Purkinje cell (primary cell): ENCODE results near the gene GUK1. TPM values are rescaled to one million over a fixed set of nuclear protein-coding genes. Genes with fewer than 3 reads are reported as not detected.

Experiments
- polyA plus RNA-seq: library from polyadenylated mRNA; unstranded; fragments of >200 nt; fragmentation: Nextera tagmentation; gene quantifications from 2 replicates; pipeline ENCODE4 v1.2.1, GENCODE V29; 2014

Gene GUK1
- 37.5 and 49.9 TPM in 2 replicates for polyA plus RNA-seq

GRCh38 chr1:228139931-228140723, at the start of gene GUK1:
GUK1 (plus strand) TSS chr1:228140279; CDS start chr1:228140303, 24 bp downstream.

GRCh38 chr1:228102791-228103620, 37.1 kb upstream of the GUK1 start, which contains the start of gene C1orf35:
C1orf35 (minus strand) TSS chr1:228103325; CDS start chr1:228103227, 98 bp downstream.

GRCh38 chr1:228109073-228109961, 30.8 kb upstream of the GUK1 start, which contains the start of gene MRPL55:
MRPL55 (minus strand) TSS chr1:228109299; CDS start chr1:228108260, 1,039 bp downstream.

GRCh38 chr1:228149406-228150119, 9.5 kb downstream of the GUK1 start, which contains the start of gene GJC2:
GJC2 (plus strand) TSS chr1:228149930; CDS start chr1:228157759, 7,829 bp downstream.

GRCh38 chr1:228165372-228166169, 25.5 kb downstream of the GUK1 start, which contains the start of gene IBA57:
IBA57 (plus strand) TSS chr1:228165804; CDS start chr1:228165817, 13 bp downstream.

Other genes starting within 250 kb of the GUK1 start
- not detected in 2 replicates for gene WNT9A, start 192.3 kb upstream of the GUK1 start, polyA plus RNA-seq
- gene WNT3A, start 133.3 kb upstream of the GUK1 start, polyA plus RNA-seq = not detected in 2 replicates
- gene ARF1, start 57.6 kb upstream of the GUK1 start, polyA plus RNA-seq = 69.6 and 120 TPM in 2 replicates
- gene C1orf35, start 37.0 kb upstream of the GUK1 start, polyA plus RNA-seq = 6.7 and 9.0 TPM in 2 replicates
- 133 and 141 TPM in 2 replicates for gene MRPL55, start 31.0 kb upstream of the GUK1 start, polyA plus RNA-seq
- 0.17 and 0.28 TPM in 2 replicates for gene GJC2, start 9.7 kb downstream of the GUK1 start, polyA plus RNA-seq
- 0.28 and 0.52 TPM in 2 replicates for gene IBA57, start 25.5 kb downstream of the GUK1 start, polyA plus RNA-seq
- 2.8 and 7.2 TPM in 2 replicates for gene OBSCN, start 67.8 kb downstream of the GUK1 start, polyA plus RNA-seq